Measurements from ENCODE around the gene ADH1B. TPM values are rescaled to one million over a fixed set of nuclear protein-coding genes. Genes with fewer than 3 reads are reported as not detected.
"Not testable (repeated sequence)": the region's sequence is repeated elsewhere in the genome, so short reads cannot be mapped to it uniquely, and the experiment has no call there.

Gene ADH1B
- total RNA-seq, 2 experiments from 2014 or later: not detected

DNA sequence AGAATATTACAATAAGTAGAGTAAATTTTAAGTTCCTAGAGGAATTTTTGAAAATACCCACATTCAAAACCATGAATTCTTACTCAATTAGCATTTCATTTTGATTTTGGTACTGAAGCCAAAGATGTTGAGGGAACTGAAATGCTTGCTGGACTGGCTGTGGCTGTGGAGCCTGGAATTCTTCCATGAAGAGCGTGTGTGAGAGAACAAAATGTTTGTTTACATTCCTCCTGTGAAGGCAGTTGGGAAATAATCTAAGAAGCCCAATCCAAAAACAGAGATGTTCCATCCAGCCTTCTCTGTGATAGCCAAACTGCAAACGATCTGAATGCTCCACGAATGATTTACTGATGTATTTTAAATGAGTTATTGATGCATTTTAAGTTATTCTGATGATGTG lies 3.8 kb upstream of the ADH1B start:
- no peak overlapping the region for H3K27ac Mint-ChIP-seq
- no peak for ATAC-seq
- ChIA-PET CTCF (no interaction called here), POLR2A (no interaction called here)
- no peak for TF ChIP-seq CTCF (IDR thresholded peaks at IDR 0.05)
- H3K4me1 Mint-ChIP-seq (ENCODE audit: low read depth): no peaks in the 10 kb centered on the region
- no peak overlapping the region for H3K4me3 Mint-ChIP-seq
- H3K27me3 Mint-ChIP-seq: peaks cover 9% of the 10 kb centered on the region
- no peaks in the 10 kb centered on the region for H3K36me3 Mint-ChIP-seq (ENCODE audit: low read depth)
- intact Hi-C loops (cut with micrococcal nuclease): no loop called here
- no peaks in the 10 kb centered on the region for H3K9me3 Mint-ChIP-seq
- no peak for DNase-seq

GRCh38 chr4:99324361-99324760 lies 3.2 kb upstream of the ADH1B start:
- ChIA-PET CTCF (no interaction called here), POLR2A (no interaction called here)
- Mint-ChIP-seq H3K36me3 (ENCODE audit: low read depth) (no peaks in the 10 kb centered on the region), H3K27me3 (peaks cover 9% of the 10 kb centered on the region), H3K9me3 (no peaks in the 10 kb centered on the region), H3K4me1 (ENCODE audit: low read depth) (no peaks in the 10 kb centered on the region), H3K27ac (no peak overlapping the region), H3K4me3 (no peak overlapping the region)
- intact Hi-C loops (cut with micrococcal nuclease): no loop called here
- DNase-seq (no peak), ATAC-seq (no peak)
- no peak for TF ChIP-seq CTCF (IDR thresholded peaks at IDR 0.05)

DNA sequence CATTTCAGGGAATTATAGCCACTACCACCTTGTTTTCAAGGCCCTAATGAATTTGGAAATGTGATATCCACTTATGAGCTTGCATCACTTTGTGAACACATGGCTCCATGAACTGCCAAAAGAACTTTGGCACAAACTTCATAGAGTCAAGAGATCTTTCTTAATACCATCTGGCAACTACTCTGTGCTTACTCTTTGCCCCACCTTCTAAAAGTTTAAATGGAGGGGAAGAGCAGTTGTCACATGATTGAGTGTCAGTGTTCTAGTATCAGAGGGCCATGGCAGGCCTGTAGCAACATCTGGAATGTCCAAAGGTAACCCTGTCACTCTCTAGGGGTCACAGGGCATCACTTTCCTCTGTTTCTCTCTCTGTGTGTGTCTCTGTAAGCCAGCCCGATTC lies 2.6 kb upstream of the ADH1B start:
- no peak for DNase-seq
- Mint-ChIP-seq H3K4me1 (ENCODE audit: low read depth) (no peaks in the 10 kb centered on the region), H3K36me3 (ENCODE audit: low read depth) (no peaks in the 10 kb centered on the region), H3K4me3 (no peak overlapping the region), H3K9me3 (no peaks in the 10 kb centered on the region), H3K27ac (no peak overlapping the region), H3K27me3 (peaks cover 9% of the 10 kb centered on the region)
- intact Hi-C loops (cut with micrococcal nuclease): no loop called here
- ATAC-seq: no peak
- TF ChIP-seq CTCF (IDR thresholded peaks at IDR 0.05): no peak
- POLR2A ChIA-PET: no interaction called here
- CTCF ChIA-PET: no interaction called here

- H3K27ac Mint-ChIP-seq; H3K9me3 Mint-ChIP-seq; H3K4me1 Mint-ChIP-seq (ENCODE audit: low read depth); POLR2A ChIA-PET; intact Hi-C loops (cut with micrococcal nuclease); H3K36me3 Mint-ChIP-seq (ENCODE audit: low read depth); DNase-seq; ATAC-seq; CTCF ChIA-PET; H3K27me3 Mint-ChIP-seq; H3K4me3 Mint-ChIP-seq: not testable (repeated sequence)
Observed at GRCh38 chr4:99317811-99318210, 3.4 kb downstream of the ADH1B start.

DNA sequence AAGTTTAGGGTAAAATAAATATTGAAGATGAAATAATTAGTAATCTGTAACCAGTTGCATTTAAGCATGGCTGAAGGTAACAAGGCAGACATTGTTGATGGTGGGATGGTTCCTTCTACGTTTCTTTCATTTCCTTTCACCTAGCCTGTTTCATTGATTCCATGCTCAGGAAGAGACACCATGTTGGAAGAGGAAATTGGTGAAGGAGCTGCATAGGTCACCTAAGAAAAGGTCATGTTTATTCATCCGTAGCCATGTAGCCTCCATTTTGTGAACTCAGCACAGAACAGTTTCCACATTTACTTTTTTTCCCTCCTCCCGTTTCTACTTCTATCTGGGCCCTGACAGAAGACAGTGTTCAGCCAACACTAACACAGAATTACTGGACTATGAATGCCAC lies 3.8 kb downstream of the ADH1B start:
- Mint-ChIP-seq H3K27me3 (peaks cover 4% of the 10 kb centered on the region), H3K27ac (no peak overlapping the region)

More for the DNA sequence above, 3.8 kb downstream of the ADH1B start:
- no peak for TF ChIP-seq CTCF (IDR thresholded peaks at IDR 0.05)
- Mint-ChIP-seq H3K4me1 (ENCODE audit: low read depth) (no peaks in the 10 kb centered on the region), H3K9me3 (no peaks in the 10 kb centered on the region), H3K36me3 (ENCODE audit: low read depth) (no peaks in the 10 kb centered on the region), H3K4me3 (no peak overlapping the region)
- intact Hi-C loops (cut with micrococcal nuclease): no loop called here
- ChIA-PET CTCF (no interaction called here), POLR2A (no interaction called here)
- no peak for DNase-seq
- ATAC-seq: no peak
